ENCODE data around the gene AP4E1. TPM values are rescaled to one million over a fixed set of nuclear protein-coding genes. Genes with fewer than 3 reads are reported as not detected.
"Not testable (repeated sequence)": the region's sequence is repeated elsewhere in the genome, so short reads cannot be mapped to it uniquely, and the experiment has no call there.

The AP4E1 gene
- total RNA-seq, 1 donor from 2014 or later, result 8.0 TPM

DNA sequence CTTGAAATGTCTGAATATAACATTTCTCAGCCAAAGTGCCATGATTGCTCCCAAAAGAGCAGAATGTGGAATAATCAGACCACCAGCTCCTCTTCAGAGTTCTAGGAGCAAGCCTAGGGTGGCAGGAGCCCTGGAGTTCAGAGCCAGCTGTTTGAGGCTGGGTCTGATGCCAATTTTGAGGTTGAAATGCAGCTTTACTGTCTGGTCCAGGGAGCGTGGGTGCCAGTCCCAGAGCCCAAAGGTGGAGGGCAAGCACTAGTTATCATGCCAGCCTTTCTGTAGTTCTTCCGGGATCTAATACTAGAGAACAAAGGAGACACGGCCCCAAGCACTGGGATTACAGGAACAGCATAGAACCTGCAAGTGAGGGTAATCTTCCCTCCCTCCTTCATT, 117.0 kb downstream of the AP4E1 start:
- peak; percentile 71 for ATAC-seq

GRCh38 chr15:51030649-51031316, 122.3 kb downstream of the AP4E1 start:
- peak; percentile 99 for ATAC-seq

DNA sequence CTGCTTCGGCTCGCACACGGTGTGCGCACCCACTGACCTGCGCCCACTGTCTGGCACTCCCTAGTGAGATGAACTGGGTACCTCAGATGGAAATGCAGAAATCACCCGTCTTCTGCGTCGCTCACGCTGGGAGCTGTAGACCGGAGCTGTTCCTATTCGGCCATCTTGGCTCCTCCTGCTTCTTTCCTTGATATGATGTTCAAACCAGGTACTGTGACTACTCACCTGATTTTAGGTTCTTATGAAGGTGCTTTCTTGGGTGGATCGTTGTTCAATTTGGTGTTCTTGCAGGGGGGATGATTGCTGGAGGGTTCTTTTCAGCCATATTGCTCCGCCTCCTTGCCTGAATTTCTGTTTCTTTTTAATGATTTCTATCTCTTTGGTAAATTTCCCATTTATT, 129.0 kb downstream of the AP4E1 start:
- ATAC-seq, result not testable (repeated sequence)

DNA sequence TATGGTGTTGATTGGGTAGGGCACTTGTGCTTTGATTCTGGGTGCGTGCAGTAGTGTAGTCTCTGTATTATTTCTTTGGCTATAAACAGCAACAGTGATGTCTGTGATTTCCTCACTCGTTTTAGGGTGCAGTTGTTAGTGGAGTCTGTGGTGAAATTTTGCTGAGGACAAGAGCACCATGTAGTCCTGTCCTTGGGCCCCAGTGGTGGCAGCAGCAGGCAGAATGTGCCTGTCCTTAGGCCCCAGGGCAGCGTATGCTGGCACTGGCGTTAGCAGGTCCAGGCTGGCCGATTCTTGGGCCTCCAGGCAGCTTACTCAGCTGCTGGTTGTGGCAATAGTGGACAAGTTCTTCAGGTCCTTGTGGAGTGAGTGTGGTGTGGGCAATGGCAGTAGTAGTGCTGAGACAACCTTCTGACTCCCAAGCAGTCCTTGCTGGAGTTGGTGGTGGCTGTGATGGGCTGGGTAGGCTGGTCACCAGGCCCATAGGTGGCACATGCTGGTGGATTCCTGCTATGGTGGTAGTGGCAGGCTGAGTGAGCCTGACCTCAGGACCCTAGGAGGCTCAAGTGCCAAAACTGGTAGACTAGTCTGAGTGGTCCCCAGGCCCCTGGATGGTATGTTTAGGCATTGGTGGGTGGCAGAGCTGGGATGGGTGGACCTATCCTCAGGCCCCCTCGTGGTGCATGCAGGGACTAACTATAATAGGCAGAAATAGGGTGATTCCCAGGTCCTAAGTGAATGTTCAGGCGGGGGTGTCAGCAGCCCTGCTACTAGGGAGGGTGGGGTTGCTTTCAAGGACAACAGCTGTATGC, 129.9 kb downstream of the AP4E1 start:
- ATAC-seq, result peak; percentile 99

DNA sequence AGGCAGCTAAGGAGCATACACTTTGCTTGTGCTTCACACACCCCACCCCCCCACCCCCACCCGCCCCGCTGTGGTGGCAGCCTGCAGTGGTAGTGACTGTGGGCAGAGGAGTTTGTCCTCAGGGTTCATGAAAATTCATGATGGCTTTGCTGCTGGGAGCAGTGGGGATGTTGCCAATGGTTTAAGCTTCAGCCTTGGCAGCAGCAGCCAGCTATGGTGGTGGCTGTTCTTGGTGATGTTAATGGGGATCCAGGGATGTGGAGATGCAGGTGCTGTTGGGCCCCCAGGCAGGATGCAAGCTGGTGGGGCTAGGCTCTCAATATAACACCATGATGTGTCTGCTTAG, 130.5 kb downstream of the AP4E1 start:
- ATAC-seq, result no peak

DNA sequence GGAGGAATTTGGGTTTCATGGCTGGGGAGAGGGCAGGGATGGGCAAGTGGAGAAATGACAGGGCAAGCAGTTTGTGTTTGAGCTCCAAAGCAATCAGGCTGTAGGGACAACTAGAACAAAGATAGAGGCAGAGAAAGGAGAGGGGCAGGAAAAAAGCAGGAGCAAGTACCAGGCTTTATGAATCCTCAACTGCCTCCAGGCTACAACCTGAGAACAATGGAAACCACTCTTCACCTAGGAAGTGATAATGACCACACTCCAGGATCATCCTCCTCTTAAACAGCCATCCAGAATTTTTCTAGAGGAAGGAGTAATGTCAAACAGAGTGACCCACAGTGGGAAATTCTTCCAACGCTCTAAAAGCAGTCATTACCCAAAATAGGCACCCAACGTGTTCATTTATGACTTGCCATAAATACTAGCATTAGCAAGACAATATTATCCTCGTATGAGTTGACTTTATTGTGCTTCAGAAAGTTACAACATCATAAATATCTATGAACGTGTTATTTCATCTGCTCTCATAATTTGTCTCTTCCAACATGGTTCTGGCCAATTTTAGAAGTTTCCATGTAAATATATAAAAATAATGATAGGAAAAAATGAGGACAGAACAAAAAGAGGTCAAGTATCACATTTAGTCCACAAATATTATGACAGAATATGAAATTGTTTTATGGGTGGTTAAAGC, 135.7 kb downstream of the AP4E1 start:
- no peak for ATAC-seq

GRCh38 chr15:51046016-51046415, 137.5 kb downstream of the AP4E1 start:
- no peak for ATAC-seq

- ATAC-seq, result no peak
Observed at GRCh38 chr15:51046799-51047449, 138.4 kb downstream of the AP4E1 start.

- ATAC-seq, result no peak
Observed at GRCh38 chr15:51048308-51048707, 139.8 kb downstream of the AP4E1 start.

DNA sequence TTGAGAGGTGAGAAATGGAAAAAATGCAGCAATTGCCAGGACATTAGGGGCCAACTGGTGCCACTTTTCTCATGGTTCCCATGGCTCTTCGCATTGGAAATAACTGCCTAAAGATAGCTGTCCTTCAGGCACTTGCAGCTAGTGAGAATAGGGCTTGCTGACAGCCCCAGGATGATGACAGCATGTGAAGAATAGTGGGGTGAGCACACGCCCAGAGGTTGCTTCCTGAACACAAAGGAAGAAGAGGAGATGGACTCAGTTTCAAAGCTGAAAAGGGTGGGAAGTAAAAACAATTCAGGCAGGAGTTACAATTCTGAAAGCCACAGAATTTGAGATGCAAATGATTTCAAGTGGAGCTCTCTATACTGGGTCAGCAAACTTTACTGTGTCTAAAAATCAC, 140.6 kb downstream of the AP4E1 start:
- no peak for ATAC-seq

DNA sequence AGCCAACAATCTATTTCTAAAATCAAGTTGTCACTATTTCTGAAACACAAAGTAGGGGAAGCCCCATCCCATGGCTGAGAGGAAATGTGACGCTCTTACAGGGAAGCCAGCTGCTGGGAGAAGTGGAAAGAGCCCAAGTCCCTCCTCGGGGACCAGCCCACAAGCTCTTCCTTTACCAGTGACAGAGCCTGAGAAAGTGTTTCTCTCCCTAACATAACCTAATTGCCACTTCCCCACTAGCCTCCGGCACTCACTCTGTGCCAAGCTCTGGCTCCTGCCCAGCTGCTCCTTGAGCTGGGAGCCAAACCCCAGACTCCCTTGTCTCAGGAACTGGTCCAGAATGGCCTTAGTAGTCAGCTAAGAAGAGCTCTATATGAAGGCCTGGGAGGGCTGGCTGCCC, 143.3 kb downstream of the AP4E1 start:
- peak; percentile 81 for ATAC-seq

GRCh38 chr15:51053571-51053970, 145.1 kb downstream of the AP4E1 start:
- ATAC-seq, result no peak

- ATAC-seq, result no peak
Observed at GRCh38 chr15:51054535-51054934, 146.1 kb downstream of the AP4E1 start.

Other genes with a start within 250 kb of the AP4E1 start
- gene TRPM7, start 221.9 kb upstream of the AP4E1 start, total RNA-seq, result 16.3 TPM
- gene SPPL2A, start 143.0 kb upstream of the AP4E1 start, total RNA-seq, result 52.8 TPM
- 7.3 TPM for gene TNFAIP8L3, start 186.2 kb downstream of the AP4E1 start, total RNA-seq